Measurements from ENCODE around the gene GSK3A.
A peak's percentile ranks its signal among the peaks of the same experiment; 100 is the strongest.

The GSK3A gene

DNA sequence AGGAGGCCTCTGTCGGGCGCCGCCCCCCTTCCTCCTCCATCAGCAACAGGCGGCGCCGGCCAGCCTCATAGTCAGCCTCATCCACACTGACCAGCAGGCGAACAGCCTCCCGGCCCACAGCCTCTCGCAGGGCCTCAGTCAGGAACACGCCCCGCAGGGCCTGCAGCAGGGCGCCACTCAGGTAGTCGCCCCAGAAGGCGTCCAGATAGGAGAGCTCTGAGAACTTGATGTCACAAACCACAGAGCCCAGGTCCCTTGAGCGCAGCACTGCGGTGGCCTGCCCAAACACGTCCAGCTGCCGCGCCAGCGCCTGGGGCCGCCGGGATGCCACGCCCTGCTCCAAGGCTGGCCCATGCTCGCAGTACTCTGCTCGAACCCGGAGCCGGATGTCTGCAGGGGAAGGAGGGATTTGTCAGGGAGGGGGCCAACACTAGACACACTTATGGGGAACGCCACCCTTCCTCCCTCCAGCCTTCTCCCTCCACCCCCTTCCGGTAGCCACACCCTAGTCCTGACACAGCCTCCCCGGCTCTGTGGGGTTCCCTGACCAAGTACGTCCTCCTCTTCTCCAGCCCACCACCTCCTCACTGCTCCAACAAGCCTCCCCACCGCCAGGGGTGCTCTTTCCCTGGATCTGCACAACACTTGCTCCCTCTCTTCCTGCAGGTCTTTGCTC is 42.8 kb downstream of the GSK3A start:
- no peak for DNase-seq (ENCODE audit: low spot score)

GRCh38 chr19:42198676-42199439 is 43.5 kb downstream of the GSK3A start:
- DNase-seq (ENCODE audit: low spot score) = no peak

- no peak for DNase-seq (ENCODE audit: low spot score)
These were observed 45.0 kb downstream of the GSK3A start for GRCh38 chr19:42197375-42197817.

GRCh38 chr19:42196011-42197001 is 46.1 kb downstream of the GSK3A start:
- DNase-seq (ENCODE audit: low spot score) = no peak

GRCh38 chr19:42193706-42194105 is 48.7 kb downstream of the GSK3A start:
- DNase-seq (ENCODE audit: low spot score) = no peak

- DNase-seq (ENCODE audit: low spot score) = no peak
These were observed 49.1 kb downstream of the GSK3A start for GRCh38 chr19:42193294-42193693.

DNA sequence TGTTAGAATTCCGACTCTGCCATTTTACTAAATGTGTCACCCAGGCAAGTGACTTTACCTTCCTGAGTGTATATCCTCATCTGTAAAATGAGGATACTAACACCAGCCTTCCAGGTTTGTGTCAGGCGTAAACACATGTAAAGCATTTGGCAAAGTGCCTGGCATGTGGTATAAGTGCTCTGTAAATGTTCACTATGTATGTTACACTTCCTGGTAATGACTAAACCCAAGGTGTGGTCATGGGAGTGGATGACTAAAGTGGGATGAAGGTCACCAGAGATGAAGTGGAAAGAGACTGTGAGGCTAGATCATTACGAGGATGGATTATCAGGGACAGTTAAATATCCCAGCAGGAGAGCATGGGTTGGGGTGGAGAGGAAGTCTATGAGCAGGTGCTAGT is 50.5 kb downstream of the GSK3A start:
- DNase-seq (ENCODE audit: low spot score) = no peak

- DNase-seq (ENCODE audit: low spot score) = no peak
These were observed 51.1 kb downstream of the GSK3A start for GRCh38 chr19:42191330-42191729.

GRCh38 chr19:42189133-42189532 is 53.3 kb downstream of the GSK3A start:
- no peak for DNase-seq (ENCODE audit: low spot score)

DNA sequence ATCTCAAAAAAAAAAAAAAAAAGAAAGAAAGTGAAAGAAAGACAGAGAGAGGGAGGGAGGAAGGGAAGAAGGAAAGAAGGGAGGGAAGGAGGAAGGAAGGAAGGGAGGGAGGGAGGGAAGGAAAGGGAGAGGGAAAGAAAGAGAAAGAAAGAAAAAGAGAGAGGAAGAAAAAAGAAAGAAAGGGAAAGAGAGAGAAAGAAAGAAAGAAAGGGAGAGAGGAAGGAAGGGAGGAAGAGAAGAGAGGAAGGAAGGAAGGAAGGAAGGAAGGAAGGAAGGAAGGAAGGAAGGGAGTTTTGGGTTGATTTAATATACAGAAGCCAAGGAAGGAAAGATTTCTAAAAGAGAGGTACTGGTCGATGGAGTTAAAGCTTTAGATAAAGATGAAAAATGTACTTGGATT is 53.7 kb downstream of the GSK3A start:
- no peak for DNase-seq (ENCODE audit: low spot score)

GRCh38 chr19:42185277-42185676 is 57.1 kb downstream of the GSK3A start:
- peak; percentile 23 for DNase-seq (ENCODE audit: low spot score)

GRCh38 chr19:42184401-42184861 is 58.0 kb downstream of the GSK3A start:
- peak; percentile 65 for DNase-seq (ENCODE audit: low spot score)

All from globus pallidus (tissue), 1 donor.